ENCODE results near the gene RNU5D-1. TPM values are rescaled to one million over a fixed set of nuclear protein-coding genes. Genes with fewer than 3 reads are reported as not detected.
A peak's percentile ranks its signal among the peaks of the same experiment; 100 is the strongest.

RNU5D-1 gene
- total RNA-seq, 4 donors from 2014 or later: not detected

GRCh38 chr1:44693900-44694299 lies 37.1 kb downstream of the RNU5D-1 start:
- over 99% methylated on average over 3 of the region's 3 CpGs for WGBS
- no peaks in the 10 kb centered on the region for H3K27me3 ChIP-seq

GRCh38 chr1:44693159-44693558 lies 37.8 kb downstream of the RNU5D-1 start:
- no peak for DNase-seq (ENCODE audit: low spot score in 2 of 2)
- no peaks in the 10 kb centered on the region for H3K27me3 ChIP-seq
- no peaks in the 10 kb centered on the region for H3K4me1 ChIP-seq
- H3K4me3 ChIP-seq: no peak overlapping the region
- H3K27ac ChIP-seq: no peak overlapping the region
- H3K36me3 ChIP-seq: no peaks in the 10 kb centered on the region
- TF ChIP-seq POLR2A (IDR thresholded peaks at IDR 0.05): no peak
- 87% methylated on average over 2 of the region's 2 CpGs for WGBS
- no peaks in the 10 kb centered on the region for H3K9me3 ChIP-seq

More at GRCh38 chr1:44693900-44694299, 37.1 kb downstream of the RNU5D-1 start:
- H3K9me3 ChIP-seq: no peaks in the 10 kb centered on the region
- no peak overlapping the region for H3K4me3 ChIP-seq
- H3K36me3 ChIP-seq: no peaks in the 10 kb centered on the region
- H3K4me1 ChIP-seq: no peaks in the 10 kb centered on the region
- no peak for DNase-seq (ENCODE audit: low spot score in 2 of 2)
- TF ChIP-seq CTCF (IDR thresholded peaks at IDR 0.05) (no peak), POLR2A (IDR thresholded peaks at IDR 0.05) (no peak), EP300 (IDR thresholded peaks at IDR 0.05) (no peak)
- no peak overlapping the region for H3K27ac ChIP-seq

GRCh38 chr1:44689447-44689765 lies 41.6 kb downstream of the RNU5D-1 start:
- no peak for DNase-seq (ENCODE audit: low spot score in 2 of 2)
- H3K4me1 ChIP-seq: no peaks in the 10 kb centered on the region
- H3K36me3 ChIP-seq: no peaks in the 10 kb centered on the region
- TF ChIP-seq POLR2A (IDR thresholded peaks at IDR 0.05): no peak
- no peak for TF ChIP-seq EP300 (IDR thresholded peaks at IDR 0.05)
- TF ChIP-seq CTCF (IDR thresholded peaks at IDR 0.05): no peak
- TF ChIP-seq POLR2AphosphoS5 (IDR thresholded peaks at IDR 0.05): no peak
- no peaks in the 10 kb centered on the region for H3K9me3 ChIP-seq
- 76% methylated on average over 3 of the region's 3 CpGs for WGBS
- H3K27ac ChIP-seq: no peak overlapping the region
- H3K27me3 ChIP-seq: no peaks in the 10 kb centered on the region
- no peak overlapping the region for H3K4me3 ChIP-seq

- peak in 1 of 2 donors; percentile 61 for DNase-seq (ENCODE audit: low spot score in 2 of 2)
- Histone ChIP-seq H3K4me3 (no peak overlapping the region), H3K4me1 (no peaks in the 10 kb centered on the region), H3K36me3 (no peaks in the 10 kb centered on the region), H3K9me3 (no peaks in the 10 kb centered on the region), H3K27me3 (no peaks in the 10 kb centered on the region), H3K27ac (no peak overlapping the region)
- WGBS: 80% methylated on average over 12 of the region's 12 CpGs
- no peak for TF ChIP-seq EP300 (IDR thresholded peaks at IDR 0.05)
- no peak for TF ChIP-seq POLR2AphosphoS5 (IDR thresholded peaks at IDR 0.05)
- no peak for TF ChIP-seq CTCF (IDR thresholded peaks at IDR 0.05)
Observed at GRCh38 chr1:44688760-44689446, 42.1 kb downstream of the RNU5D-1 start.

GRCh38 chr1:44685881-44686280 lies 45.1 kb downstream of the RNU5D-1 start:
- 79% methylated on average over 8 of the region's 8 CpGs for WGBS
- H3K4me3 ChIP-seq: no peak overlapping the region
- H3K9me3 ChIP-seq: no peaks in the 10 kb centered on the region
- H3K4me1 ChIP-seq: no peaks in the 10 kb centered on the region
- TF ChIP-seq POLR2AphosphoS5 (IDR thresholded peaks at IDR 0.05) (no peak), EP300 (IDR thresholded peaks at IDR 0.05) (no peak), POLR2A (IDR thresholded peaks at IDR 0.05) (no peak), CTCF (IDR thresholded peaks at IDR 0.05) (no peak)
- no peak overlapping the region for H3K27ac ChIP-seq
- H3K36me3 ChIP-seq: no peaks in the 10 kb centered on the region
- no peaks in the 10 kb centered on the region for H3K27me3 ChIP-seq
- no peak for DNase-seq (ENCODE audit: low spot score in 2 of 2)

- Histone ChIP-seq H3K4me1 (no peaks in the 10 kb centered on the region), H3K4me3 (no peak overlapping the region), H3K27ac (no peak overlapping the region), H3K36me3 (no peaks in the 10 kb centered on the region), H3K9me3 (no peaks in the 10 kb centered on the region), H3K27me3 (no peaks in the 10 kb centered on the region)
- no peak for DNase-seq (ENCODE audit: low spot score in 2 of 2)
- WGBS: 96% methylated on average over 4 of the region's 4 CpGs
- no peak for TF ChIP-seq CTCF (IDR thresholded peaks at IDR 0.05)
- no peak for TF ChIP-seq POLR2A (IDR thresholded peaks at IDR 0.05)
- no peak for TF ChIP-seq EP300 (IDR thresholded peaks at IDR 0.05)
- no peak for TF ChIP-seq POLR2AphosphoS5 (IDR thresholded peaks at IDR 0.05)
Observed at GRCh38 chr1:44685218-44685617, 45.8 kb downstream of the RNU5D-1 start.

Data from suprapubic skin (tissue), 4 donors.